SH-SY5Y (cell line): ENCODE results near the gene ZSCAN31.

Experiments
- GATA2 ChIP-seq: IDR thresholded peaks from 2 replicates; pipeline ENCODE4 v1.6.1; 2011; ENCODE audit warnings: mild to moderate bottlenecking, low read depth, low read length
- GATA3 ChIP-seq: IDR thresholded peaks from 2 replicates; pipeline ENCODE4 v1.6.1; 2011; ENCODE audit warnings: low read depth, mild to moderate bottlenecking, low read length, moderate library complexity

ZSCAN31 gene

GRCh38 chr6:28335564-28336283 lies at the start of gene ZSCAN31:
TSS of gene ZSCAN31 (minus strand) at chr6:28336148. CDS start at chr6:28329683, 6,465 bp downstream.
- TF ChIP-seq GATA3, result no peak
- no peak for TF ChIP-seq GATA2

- TF ChIP-seq GATA2 (no peak), GATA3 (no peak)
These were observed 48.2 kb upstream of the ZSCAN31 start for GRCh38 chr6:28384143-28384533.

GRCh38 chr6:28383235-28384142 lies 47.5 kb upstream of the ZSCAN31 start:
- TF ChIP-seq GATA2, result no peak
- TF ChIP-seq GATA3, result no peak

- TF ChIP-seq GATA3 (no peak), GATA2 (no peak)
These were observed 44.4 kb upstream of the ZSCAN31 start for GRCh38 chr6:28380381-28380780.

GRCh38 chr6:28378644-28379043 lies 42.7 kb upstream of the ZSCAN31 start:
- no peak for TF ChIP-seq GATA2
- no peak for TF ChIP-seq GATA3

GRCh38 chr6:28377879-28378278 lies 41.9 kb upstream of the ZSCAN31 start:
- TF ChIP-seq GATA3, result no peak
- no peak for TF ChIP-seq GATA2

- TF ChIP-seq GATA2 (no peak), GATA3 (no peak)
These were observed 38.0 kb upstream of the ZSCAN31 start for GRCh38 chr6:28373925-28374324.

GRCh38 chr6:28371706-28372451 lies 35.9 kb upstream of the ZSCAN31 start:
- TF ChIP-seq GATA2 (no peak), GATA3 (no peak)

- TF ChIP-seq GATA2 (no peak), GATA3 (no peak)
These were observed 35.3 kb upstream of the ZSCAN31 start for GRCh38 chr6:28371280-28371679.

GRCh38 chr6:28370440-28370839 lies 34.5 kb upstream of the ZSCAN31 start:
- TF ChIP-seq GATA2, result no peak
- TF ChIP-seq GATA3, result no peak

- TF ChIP-seq GATA3 (no peak), GATA2 (no peak)
These were observed 33.5 kb upstream of the ZSCAN31 start for GRCh38 chr6:28369463-28369862.

- TF ChIP-seq GATA3 (no peak), GATA2 (no peak)
These were observed 32.6 kb upstream of the ZSCAN31 start for GRCh38 chr6:28368522-28368921.

- no peak for TF ChIP-seq GATA2
- TF ChIP-seq GATA3, result no peak
These were observed 25.0 kb upstream of the ZSCAN31 start for GRCh38 chr6:28360961-28361360.

GRCh38 chr6:28357036-28357435 lies 21.1 kb upstream of the ZSCAN31 start:
- no peak for TF ChIP-seq GATA2
- no peak for TF ChIP-seq GATA3
